T-helper 1 cell treated with Interleukin-12 subunit alpha and Interleukin-12 subunit beta and Interleukin-4 antibody, amounts not matched to agents 30 ng/mL and 1 ng/mL, for 36 hours (primary cell): Measurements from ENCODE around the gene FAM209A. TPM values are rescaled to one million over a fixed set of nuclear protein-coding genes. Genes with fewer than 3 reads are reported as not detected.
"Not testable (repeated sequence)": the region's sequence is repeated elsewhere in the genome, so short reads cannot be mapped to it uniquely, and the experiment has no call there.

Experiments
- intact Hi-C: fragments of 100-400 bp; cut with micrococcal nuclease; formaldehyde crosslinking; loops from one replicate; pipeline ENCODE4 v1.15.1; 2024
- total RNA-seq: library from RNA; stranded (reverse); gene quantifications from 2 replicates; pipeline ENCODE4 v1.2.3, GENCODE V29; 2022

The FAM209A gene, protein sequence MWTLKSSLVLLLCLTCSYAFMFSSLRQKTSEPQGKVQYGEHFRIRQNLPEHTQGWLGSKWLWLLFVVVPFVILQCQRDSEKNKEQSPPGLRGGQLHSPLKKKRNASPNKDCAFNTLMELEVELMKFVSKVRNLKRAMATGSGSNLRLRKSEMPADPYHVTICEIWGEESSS
- total RNA-seq = 3.9 and 4.0 TPM in 2 replicates

DNA sequence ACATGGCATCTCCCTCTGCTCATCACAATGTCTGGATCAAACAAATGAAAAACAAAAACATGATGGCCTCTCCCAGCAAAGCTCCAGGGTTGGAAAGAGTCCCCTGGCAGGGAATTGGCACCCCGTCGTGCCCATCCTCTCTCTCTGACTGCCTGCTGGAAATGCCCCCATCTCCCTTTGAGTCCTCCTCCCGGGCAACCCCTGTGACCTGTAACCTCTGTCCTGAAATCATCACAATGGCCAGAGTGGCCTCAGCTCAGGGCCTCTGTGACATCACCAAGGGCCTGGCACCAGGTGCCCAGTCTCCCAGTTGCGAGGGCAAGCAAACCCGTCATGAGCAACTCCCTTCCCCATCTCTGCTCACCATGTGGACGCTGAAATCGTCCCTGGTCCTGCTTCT is at the start of gene FAM209A:
Gene FAM209A (plus strand): TSS at position 301 of the 400 bp plus-strand sequence. CDS start 65 bp downstream, at position 366.
- intact Hi-C loops = not testable (repeated sequence)

- intact Hi-C loops = no loop called here
These were observed 40.6 kb upstream of the FAM209A start for GRCh38 chr20:56483970-56484369.

DNA sequence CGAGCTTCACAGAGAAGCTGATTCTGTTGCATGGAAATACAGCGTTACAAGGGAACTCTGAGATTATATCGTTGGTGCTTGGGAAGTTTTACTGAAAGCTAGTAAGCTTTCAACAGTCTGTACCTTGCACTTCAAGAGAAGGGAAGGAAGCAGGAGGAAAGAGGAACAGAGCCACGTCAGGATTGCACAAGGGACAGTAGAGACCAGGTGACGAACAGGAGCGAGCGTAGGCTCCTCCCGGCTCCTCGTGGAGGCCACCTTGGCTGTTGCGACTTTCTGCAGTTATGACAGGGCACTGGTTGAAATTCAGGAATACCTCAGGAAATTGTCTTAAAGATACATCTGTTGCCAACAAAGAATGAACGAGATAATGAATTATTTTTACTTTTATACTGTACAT is 37.3 kb upstream of the FAM209A start:
- intact Hi-C loops = no loop called here

GRCh38 chr20:56488566-56488965 is 36.0 kb upstream of the FAM209A start:
- intact Hi-C loops = no loop called here

GRCh38 chr20:56501116-56501515 is 23.4 kb upstream of the FAM209A start:
- intact Hi-C loops = no loop called here

GRCh38 chr20:56503916-56504315 is 20.6 kb upstream of the FAM209A start:
- intact Hi-C loops = loop anchor here (1.0 kb wide), 1 partner anchor 104 kb away; no protein-coding TSS in a partner anchor

DNA sequence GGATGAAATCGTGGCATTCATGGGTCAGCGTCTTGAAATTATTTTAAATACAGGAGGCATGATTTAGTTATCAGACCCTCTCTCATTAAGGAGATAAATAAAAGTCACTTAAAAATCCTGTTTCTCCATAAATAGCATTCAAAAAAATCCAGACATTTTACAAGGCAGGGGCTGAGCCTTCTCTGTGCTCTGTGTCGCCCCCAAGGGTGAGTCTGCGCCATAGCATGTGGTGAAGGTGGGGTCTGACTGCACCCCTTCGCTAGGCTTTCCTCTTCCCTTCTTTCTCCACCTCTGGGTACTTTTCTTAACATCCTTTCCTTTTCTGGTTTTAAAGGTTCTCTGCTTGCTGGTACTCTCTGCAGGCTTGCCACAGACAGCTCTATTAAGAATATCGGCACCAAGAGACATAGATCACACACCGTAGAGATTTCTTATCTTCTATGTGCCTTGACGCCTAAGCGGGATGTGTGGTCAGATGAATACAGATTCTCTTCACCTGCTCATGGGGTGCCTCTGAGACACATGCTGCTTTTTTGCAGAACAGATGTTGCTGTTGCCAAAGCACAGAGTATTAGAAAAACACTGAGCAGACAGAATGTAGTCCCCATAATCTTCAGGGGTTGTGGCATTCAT is 20.1 kb upstream of the FAM209A start:
- intact Hi-C loops = loop anchor here (1.0 kb wide), 1 partner anchor 104 kb away; no protein-coding TSS in a partner anchor

DNA sequence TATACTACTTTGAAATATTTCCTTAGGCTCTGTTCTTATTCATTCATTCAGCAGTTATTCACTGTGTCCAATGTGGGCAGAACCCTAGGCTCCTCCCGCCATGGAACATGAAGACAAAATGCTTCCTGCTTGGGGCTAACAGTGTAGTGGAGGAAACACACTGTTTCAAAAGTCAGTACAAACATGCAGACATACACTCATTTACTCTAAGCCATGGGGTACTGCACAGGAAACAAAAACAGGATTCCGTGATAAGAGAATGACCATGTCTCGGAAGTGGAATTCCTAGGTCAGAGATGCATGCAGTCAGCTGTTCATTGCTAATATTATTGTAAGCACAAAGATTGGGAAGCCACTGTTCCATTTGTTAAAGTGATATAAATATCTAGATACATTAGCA is 18.4 kb upstream of the FAM209A start:
- intact Hi-C loops = no loop called here

DNA sequence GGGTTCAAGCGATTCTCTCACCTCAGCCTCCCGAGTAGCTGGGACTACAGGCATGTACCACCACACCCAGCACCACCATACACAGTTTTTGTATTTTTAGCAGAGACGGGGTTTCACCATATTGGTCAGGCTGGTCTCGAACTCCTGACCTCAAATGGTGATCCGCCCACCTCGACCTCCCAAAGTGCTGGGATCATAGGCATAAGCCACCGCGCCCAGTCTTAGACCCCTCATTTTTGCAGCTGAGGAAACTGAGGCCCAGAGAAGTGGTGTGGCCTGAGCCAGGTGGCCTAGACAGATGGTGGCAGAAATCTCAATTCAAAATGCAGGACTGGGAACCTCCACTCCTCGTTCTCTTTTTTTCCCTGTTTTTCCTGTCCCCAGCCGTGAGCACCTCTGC is 12.6 kb upstream of the FAM209A start:
- intact Hi-C loops = no loop called here

- intact Hi-C loops = no loop called here
These were observed 11.1 kb upstream of the FAM209A start for GRCh38 chr20:56513161-56514150.

- intact Hi-C loops = loop anchor here (1.0 to 5.0 kb wide), 3 partner anchors 116 to 269 kb away; partner anchors contain the start of genes AURKA, CSTF1 and MC3R
These were observed 7.9 kb upstream of the FAM209A start for GRCh38 chr20:56516631-56517030.

DNA sequence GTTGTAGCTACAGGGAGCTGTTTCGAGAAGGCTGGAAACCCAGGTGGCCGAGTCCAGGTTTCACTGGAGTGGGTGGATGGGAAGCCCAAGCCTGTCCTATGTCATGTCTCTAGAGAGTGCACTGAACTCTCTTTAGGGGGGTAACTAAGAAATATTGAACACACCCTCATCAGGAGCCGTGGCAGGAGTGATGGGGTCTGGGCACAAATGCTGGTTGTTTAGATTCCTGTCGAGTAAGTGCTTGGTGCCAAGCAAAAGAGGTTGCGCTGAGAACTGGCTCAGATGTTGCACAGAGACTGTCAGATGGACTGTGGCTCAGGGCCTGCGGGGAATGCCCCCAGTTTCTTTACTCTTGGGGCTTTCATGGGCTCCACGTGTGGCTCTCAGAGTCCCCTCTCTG is 7.3 kb upstream of the FAM209A start:
- intact Hi-C loops = loop anchor here (5.0 kb wide), 1 partner anchor 270 kb away; the partner anchor contains the start of gene MC3R

GRCh38 chr20:56517641-56518040 is 6.9 kb upstream of the FAM209A start:
- intact Hi-C loops = loop anchor here (5.0 kb wide), 1 partner anchor 270 kb away; the partner anchor contains the start of gene MC3R

DNA sequence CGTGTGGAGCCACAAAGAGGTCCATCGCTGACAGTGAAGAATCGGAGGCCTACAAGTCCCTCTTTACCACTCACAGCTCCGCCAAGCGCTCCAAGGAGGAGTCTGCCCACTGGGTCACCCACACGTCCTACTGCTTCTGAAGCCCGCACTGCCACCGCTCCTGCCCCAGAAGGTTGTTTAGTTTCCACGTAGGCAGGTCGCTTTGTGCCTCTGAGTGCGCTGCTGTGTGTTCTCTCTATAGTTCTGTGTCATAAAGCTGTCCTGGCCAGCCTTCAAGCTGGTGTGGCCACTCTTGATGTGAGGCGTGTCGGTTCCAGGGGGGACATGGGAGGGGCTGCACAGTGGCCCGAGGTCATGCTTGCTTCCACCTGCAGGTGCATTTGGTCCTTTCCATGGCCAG is 6.4 kb upstream of the FAM209A start:
- intact Hi-C loops = loop anchor here (5.0 kb wide), 1 partner anchor 271 kb away; the partner anchor contains the start of gene MC3R

DNA sequence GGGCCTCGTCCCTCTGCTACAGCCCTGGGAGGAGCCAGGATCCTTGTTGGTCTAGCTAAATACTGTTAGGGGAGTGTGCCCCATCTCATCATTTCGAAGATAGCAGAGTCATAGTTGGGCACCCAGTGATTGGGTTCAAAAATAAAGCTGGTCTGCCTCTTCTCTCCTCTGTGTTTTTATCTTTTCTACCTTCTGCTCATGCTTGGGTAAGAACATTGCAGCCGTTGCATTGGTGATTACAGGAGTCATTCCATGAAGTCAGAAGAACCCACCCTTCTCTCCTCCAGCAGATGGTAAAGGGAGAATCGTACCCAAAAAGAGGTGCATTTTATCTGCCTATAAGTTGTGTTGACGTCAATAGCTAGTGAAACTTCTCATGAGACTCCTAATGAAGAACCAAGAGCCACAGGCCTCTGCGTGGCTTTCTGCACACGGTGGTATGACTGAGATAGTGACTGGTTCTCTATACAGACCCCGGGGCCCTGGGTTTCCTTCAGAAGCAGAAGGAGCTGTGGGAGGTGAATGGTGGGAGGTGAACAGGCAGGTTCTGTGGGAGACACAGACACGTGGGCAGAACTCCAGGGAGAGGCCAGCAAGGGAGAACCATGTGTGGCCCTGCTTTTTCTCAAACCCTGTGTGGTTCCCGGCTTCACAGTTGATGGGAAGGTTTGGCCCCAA is 5.7 kb upstream of the FAM209A start:
- intact Hi-C loops = loop anchor here (5.0 kb wide), 1 partner anchor 272 kb away; the partner anchor contains the start of gene MC3R

DNA sequence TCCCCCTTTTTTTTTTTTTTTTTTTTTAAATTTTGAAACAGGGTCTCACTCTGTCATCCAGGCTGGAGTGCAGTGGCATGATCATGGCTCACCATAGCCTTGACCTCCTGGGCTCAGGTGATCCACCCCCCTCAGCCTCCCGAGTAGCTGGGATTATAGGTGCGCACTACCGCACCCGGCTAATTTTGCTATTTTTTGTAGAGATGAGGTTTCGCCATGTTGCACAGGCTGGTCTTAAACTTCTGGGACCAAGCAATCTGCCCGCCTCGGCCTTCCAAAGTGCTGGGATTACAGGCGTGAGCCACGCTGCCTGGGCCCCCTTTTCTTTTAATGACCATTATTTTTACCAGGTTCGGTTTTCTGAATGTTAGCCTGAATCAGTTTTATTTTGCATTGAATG is 5.0 kb upstream of the FAM209A start:
- intact Hi-C loops = loop anchor here (5.0 kb wide), 1 partner anchor 272 kb away; the partner anchor contains the start of gene MC3R

GRCh38 chr20:56520180-56520579 is 4.4 kb upstream of the FAM209A start:
- intact Hi-C loops = no loop called here

DNA sequence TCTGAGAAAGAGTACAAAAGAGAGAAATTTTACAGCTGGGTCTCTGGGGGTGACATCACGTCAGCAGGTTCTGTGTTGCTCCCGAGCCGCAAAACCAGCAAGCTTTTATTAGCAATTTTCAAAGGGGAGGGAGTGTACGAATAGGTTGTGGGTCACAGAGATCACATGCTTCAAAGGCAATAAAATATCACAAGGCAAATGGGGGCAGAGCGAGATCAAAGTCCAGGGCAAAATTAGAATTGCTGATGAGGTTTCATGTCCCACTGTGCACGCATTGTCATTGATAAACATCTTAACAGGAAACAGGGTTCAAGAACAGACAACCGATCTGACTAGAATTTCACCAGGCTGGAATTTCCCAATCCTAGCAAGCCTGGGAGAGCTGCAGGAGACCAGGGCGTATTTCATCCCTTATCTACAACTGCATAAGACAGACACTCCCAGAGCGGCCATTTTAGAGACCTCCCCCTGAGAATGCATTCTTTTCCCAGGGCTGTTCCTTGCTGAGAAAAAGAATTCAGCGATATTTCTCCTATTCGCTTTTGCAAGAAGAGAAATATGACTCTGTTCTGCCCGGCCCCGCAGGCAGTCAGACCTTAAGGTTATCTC is 3.7 kb upstream of the FAM209A start:
- intact Hi-C loops = not testable (repeated sequence)

DNA sequence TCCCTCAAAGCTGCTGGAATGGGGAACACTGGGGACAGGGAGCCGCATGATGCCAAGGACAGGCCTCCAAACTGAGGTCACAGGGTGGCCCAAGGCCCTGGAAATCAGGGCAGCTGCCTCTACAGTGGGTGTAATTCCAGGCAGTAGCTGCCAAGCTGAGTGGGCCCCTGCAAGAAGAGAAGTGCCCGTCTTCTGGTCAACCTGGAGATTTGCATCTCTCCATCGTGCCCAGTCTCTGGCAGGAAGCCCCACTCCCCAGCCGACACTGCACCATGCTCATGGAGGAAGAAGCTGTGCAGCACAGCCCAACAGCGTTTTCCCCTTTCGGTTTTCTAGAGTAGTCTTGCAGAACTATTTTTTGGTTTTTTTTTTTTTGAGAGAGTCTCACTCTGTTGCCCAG is 2.2 kb upstream of the FAM209A start:
- intact Hi-C loops = no loop called here

DNA sequence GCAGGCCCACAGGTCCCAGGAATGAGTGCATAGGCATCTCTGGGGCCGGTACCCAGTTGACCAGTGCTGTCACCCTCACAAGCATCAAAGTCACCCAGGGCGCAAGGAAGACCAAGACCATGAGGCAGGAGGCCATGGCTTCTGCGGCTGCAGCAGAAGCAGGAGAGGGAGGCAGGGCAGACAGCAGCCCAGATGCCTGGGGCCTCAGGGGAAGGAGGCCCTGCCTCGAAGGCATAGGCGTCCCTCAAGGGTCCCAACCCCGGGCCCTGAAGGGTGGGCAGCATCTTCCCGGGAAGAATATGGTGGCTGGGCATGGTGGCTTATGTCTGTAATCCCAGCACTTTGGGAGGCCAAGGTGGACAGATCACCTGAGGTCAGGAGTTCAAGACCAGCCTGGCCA is 3.0 kb downstream of the FAM209A start:
- intact Hi-C loops = no loop called here
